DOHH2 (cell line): ENCODE measurements around the gene SLC26A1.

ENCODE experiments used
- H3F3A ChIP-seq: fragments of 200-600 bp; sonication (generic), shearing (Covaris generic); 2 replicates; pipeline ENCODE4 v1.6.0; 2016; ENCODE audit warnings: antibody characterized with exemption, mild to moderate bottlenecking; ENCODE audit not compliant: control insufficient read depth, insufficient read depth
- H3K27ac ChIP-seq: fragments of 200-600 bp; sonication (generic); 2 replicates; pipeline ENCODE4 v1.5.1; 2014; ENCODE audit warnings: low read depth, mild to moderate bottlenecking, low read length, moderate library complexity
- H3K27me3 ChIP-seq: fragments of 200-600 bp; sonication (generic); 2 replicates; pipeline ENCODE4 v1.6.1; 2014; ENCODE audit warnings: mild to moderate bottlenecking, low read length, mixed read lengths; ENCODE audit not compliant: control insufficient read depth
- H3K36me3 ChIP-seq: fragments of 200-600 bp; sonication (generic); 2 replicates; pipeline ENCODE4 v1.6.1; 2014; ENCODE audit warnings: mild to moderate bottlenecking, low read length, moderate library complexity, mixed read lengths; ENCODE audit not compliant: control insufficient read depth
- H3K4me1 ChIP-seq: fragments of 200-600 bp; sonication (generic); 2 replicates; pipeline ENCODE4 v1.6.1; 2014; ENCODE audit warnings: mild to moderate bottlenecking, low read length, mixed read lengths; ENCODE audit not compliant: control insufficient read depth
- H3K4me2 ChIP-seq: fragments of 200-600 bp; sonication (generic); 2 replicates; pipeline ENCODE4 v1.6.0; 2014; ENCODE audit warnings: mild to moderate bottlenecking, low read length, moderate library complexity
- H3K4me3 ChIP-seq: fragments of 200-600 bp; sonication (generic); 2 replicates; pipeline ENCODE4 v1.5.1; 2014; ENCODE audit warnings: mild to moderate bottlenecking, low read length, mixed read lengths
- H3K79me2 ChIP-seq: fragments of 200-600 bp; sonication (generic); 2 replicates; pipeline ENCODE4 v1.6.1; 2014; ENCODE audit warnings: mild to moderate bottlenecking, low read length, mixed read lengths; ENCODE audit not compliant: control insufficient read depth
- H3K9me2 ChIP-seq: fragments of 200-600 bp; sonication (generic); replicated peaks from 2 replicates; pipeline ENCODE4 v1.6.1; 2014; ENCODE audit warnings: mild to moderate bottlenecking, low read length, mixed read lengths; ENCODE audit not compliant: control insufficient read depth
- H3K9me3 ChIP-seq: fragments of 200-600 bp; sonication (generic); 2 replicates; pipeline ENCODE4 v1.6.1; 2014; ENCODE audit warnings: antibody characterized with exemption, low read length, mixed read lengths; ENCODE audit not compliant: control insufficient read depth, insufficient read depth
- H4K20me1 ChIP-seq: fragments of 200-600 bp; sonication (generic); 2 replicates; pipeline ENCODE4 v1.6.0; 2014; ENCODE audit warnings: low read depth, mild to moderate bottlenecking, antibody characterized with exemption, low read length, moderate library complexity; ENCODE audit not compliant: control insufficient read depth, insufficient read depth
- EZH2phosphoT487 ChIP-seq: fragments of 200-600 bp; sonication (generic); IDR thresholded peaks from 2 replicates; pipeline ENCODE4 v1.6.1; 2017; ENCODE audit warnings: borderline replicate concordance, mild to moderate bottlenecking, antibody characterized with exemption, low read length, moderate library complexity, mixed read lengths
- TF ChIP-seq, protein P1 (sequence below): fragments of 200-600 bp; sonication (generic); IDR thresholded peaks from one replicate; pipeline ENCODE4 v1.5.1; 2014; ENCODE audit warnings: antibody characterized with exemption, mild to moderate bottlenecking, low read depth, low read length; ENCODE audit not compliant: poor library complexity, severe bottlenecking

SLC26A1 gene

DNA sequence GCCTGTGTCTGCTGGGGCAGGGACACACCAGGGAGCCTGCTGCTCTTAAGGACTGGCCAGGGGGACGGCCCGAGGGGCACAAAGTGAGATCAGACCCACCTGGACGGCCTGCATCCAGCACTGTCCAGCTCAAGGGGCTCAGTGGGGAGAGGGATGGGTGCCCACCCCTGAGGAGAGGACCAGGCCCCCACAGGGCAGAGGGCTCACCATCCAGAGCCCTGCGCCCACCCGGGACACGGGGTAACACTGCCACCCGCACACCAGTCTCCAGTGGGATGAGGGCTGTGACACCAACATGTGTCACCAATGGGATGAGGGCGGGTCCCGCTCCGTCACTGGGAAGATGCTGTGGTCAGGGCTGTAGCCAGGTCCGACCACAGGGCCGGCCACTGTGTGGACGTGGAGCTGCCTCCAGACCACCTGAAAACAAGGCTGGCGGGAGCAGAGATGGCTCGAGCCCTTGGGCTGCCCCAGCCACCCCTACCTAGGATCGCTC, 33.0 kb downstream of the SLC26A1 start:
- Histone ChIP-seq H3K9me3 (no peaks in the 10 kb centered on the region), H3K27ac (no peak overlapping the region), H3K4me1 (no peaks in the 10 kb centered on the region), H3K4me3 (no peak overlapping the region), H3K27me3 (no peaks in the 10 kb centered on the region), H3K36me3 (no peaks in the 10 kb centered on the region), H3K9me2 (no peaks in the 10 kb centered on the region), H3K79me2 (no peaks in the 10 kb centered on the region), H3K4me2 (no peak overlapping the region), H4K20me1 (no peaks in the 10 kb centered on the region; the same call in 1 of the 2 replicates), H3F3A (no peaks in the 10 kb centered on the region)
- TF ChIP-seq, protein P1, sequence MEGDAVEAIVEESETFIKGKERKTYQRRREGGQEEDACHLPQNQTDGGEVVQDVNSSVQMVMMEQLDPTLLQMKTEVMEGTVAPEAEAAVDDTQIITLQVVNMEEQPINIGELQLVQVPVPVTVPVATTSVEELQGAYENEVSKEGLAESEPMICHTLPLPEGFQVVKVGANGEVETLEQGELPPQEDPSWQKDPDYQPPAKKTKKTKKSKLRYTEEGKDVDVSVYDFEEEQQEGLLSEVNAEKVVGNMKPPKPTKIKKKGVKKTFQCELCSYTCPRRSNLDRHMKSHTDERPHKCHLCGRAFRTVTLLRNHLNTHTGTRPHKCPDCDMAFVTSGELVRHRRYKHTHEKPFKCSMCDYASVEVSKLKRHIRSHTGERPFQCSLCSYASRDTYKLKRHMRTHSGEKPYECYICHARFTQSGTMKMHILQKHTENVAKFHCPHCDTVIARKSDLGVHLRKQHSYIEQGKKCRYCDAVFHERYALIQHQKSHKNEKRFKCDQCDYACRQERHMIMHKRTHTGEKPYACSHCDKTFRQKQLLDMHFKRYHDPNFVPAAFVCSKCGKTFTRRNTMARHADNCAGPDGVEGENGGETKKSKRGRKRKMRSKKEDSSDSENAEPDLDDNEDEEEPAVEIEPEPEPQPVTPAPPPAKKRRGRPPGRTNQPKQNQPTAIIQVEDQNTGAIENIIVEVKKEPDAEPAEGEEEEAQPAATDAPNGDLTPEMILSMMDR, result no peak
- no peak for TF ChIP-seq EZH2phosphoT487

DNA sequence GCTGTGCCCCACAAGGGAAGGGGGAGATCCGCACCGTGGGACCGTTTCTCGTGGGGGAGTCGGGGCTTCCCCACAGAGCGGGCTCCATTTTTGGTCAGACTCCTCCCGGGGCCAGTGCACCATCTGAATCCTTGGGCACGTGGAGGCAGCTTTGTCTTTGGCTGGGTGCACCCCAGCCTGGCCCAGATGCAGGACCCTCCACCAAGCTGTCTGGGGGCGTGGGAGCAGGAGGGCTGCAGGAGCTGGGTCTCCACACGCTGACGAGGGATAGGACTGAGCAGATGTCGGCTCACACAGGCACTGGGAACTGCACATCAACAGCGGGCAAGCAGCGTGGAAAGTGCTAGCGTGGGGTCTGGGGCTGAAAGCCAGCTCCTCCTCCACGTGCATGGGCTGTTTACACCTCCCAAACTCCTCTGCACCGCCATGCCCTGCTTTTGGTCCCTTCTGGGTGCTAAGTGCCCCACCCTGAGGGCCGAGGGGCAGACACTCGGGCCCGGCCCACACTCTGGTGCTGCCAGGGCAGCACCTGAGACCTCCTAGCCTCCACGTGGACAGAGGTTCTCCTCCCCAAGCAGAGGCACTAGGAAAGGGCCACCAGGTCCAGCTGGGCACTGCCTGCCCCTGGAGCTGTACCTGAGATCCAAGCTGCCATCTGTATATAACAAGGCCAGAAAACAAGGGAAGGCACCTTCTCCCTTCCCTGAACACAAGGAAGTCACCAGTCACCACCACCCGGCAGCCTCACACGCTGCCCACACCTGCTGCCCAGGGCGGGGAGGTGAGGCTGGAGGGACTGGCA, 33.7 kb downstream of the SLC26A1 start:
- Histone ChIP-seq H3F3A (no peaks in the 10 kb centered on the region), H4K20me1 (no peaks in the 10 kb centered on the region; the same call in 1 of the 2 replicates), H3K27me3 (no peaks in the 10 kb centered on the region), H3K27ac (no peak overlapping the region), H3K9me2 (no peaks in the 10 kb centered on the region), H3K79me2 (no peaks in the 10 kb centered on the region), H3K4me3 (no peak overlapping the region), H3K4me2 (no peak overlapping the region), H3K9me3 (no peaks in the 10 kb centered on the region), H3K4me1 (no peaks in the 10 kb centered on the region), H3K36me3 (no peaks in the 10 kb centered on the region)
- TF ChIP-seq EZH2phosphoT487, result no peak
- TF ChIP-seq, protein P1, result no peak

DNA sequence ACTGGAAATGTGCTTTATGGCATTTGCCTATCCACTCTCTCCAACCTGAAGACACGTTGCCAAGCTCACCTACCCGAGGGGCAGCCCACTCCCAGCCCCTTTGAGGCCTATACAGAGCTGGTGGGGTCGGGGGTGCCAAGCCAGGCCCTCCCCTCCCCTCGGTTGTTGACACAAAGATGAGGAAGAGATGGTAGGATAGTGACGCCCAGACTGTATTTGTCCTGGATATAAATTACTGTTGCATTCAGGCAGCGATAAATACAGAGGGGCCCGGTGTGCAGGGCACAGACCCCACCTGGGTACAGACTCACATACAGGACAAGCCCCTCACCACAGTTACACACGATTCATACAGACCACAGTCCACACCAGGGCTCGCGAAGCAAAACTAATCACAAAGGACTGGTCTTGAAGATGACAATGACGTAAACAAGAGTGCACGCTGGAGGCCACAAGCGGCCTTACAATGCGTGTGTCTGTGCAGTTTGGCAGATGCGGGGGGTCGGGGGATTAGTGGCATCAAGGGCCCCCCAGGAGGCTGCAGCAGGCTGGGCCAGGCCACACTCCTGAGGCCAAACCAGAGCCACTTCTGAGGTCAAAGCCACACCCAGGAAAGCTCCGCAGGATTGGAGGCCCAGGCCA, 34.4 kb downstream of the SLC26A1 start:
- Histone ChIP-seq H3K27me3 (no peaks in the 10 kb centered on the region), H3K4me3 (no peak overlapping the region), H3K4me2 (no peak overlapping the region), H3F3A (no peaks in the 10 kb centered on the region), H3K9me2 (no peaks in the 10 kb centered on the region), H3K4me1 (no peaks in the 10 kb centered on the region), H3K9me3 (no peaks in the 10 kb centered on the region), H4K20me1 (no peaks in the 10 kb centered on the region; the same call in 1 of the 2 replicates), H3K27ac (no peak overlapping the region), H3K79me2 (no peaks in the 10 kb centered on the region), H3K36me3 (no peaks in the 10 kb centered on the region)
- TF ChIP-seq, protein P1, result no peak
- TF ChIP-seq EZH2phosphoT487, result no peak
